Stimulated activated CD4-positive, alpha-beta T cell treated with anti-CD3 and anti-CD28 coated beads, TNF-alpha, amount 100 ng/mL, for 4 hours (primary cell): ENCODE measurements around the gene SEZ6.

Source experiments
- DNase-seq, 3 experiments: peaks; one replicate each; pipeline ENCODE4 v3.0.0-alpha.2; 2020; ENCODE audit warnings: low read depth in 3 of 3

Gene SEZ6

DNA sequence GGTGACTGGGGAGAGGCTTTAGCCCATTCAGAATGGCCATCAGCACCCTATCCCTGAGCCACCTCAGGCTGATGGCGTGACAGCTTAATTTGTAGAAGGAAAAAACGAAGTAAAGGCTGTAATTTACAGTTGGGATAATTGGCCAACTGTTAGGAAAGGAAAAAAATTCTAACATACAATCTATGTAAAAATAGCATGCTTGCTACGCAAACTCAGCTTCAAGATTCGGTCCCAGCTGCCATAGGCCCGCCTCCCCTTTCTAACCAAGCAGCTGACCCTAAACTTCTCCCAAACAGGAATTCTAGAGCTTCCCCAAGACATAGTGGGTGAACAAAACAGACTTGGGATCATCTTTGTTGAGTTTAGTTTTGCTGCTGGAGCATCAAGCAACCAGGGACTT is 4.9 kb downstream of the SEZ6 start:
- DNase-seq: no peak

DNA sequence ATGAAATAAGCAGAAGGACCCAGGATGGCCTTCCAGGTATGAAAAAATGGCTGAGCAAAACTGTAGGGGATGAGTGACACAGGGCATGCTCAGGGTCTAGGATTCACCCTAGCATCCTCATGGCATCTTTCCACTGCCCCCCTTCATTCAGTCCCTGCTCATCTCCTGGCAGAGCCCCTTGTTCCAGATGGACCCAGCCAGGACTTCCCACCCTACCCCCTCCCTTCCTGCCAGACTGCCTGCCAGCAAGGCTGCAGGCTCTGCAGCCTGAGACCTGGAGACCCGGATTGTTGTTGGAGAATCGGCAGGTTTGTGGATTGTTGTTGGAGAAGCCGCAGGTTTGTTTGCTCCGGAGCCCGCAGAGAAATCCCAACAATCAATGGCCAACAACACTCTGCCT is 6.6 kb downstream of the SEZ6 start:
- no peak for DNase-seq

DNA sequence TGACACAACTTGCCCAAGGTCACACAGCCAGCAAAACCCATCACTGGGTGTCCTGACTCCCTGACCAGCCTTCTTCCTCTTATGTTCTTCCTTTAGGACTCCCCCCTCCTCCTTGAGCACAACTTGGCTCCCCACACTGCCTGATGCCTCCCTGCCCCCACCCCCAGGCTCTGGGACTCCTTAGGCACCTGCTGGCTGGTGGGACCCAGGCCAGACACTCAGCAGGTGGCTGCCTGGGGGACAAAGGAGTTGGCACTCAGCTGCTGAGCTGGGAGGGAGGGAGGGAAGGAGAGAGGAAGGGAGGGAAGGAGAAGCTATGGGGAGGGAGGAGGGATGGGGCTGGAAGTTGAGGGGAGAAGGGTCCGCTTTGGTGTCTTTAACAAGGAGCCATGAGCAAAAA is 8.0 kb downstream of the SEZ6 start:
- no peak for DNase-seq

DNA sequence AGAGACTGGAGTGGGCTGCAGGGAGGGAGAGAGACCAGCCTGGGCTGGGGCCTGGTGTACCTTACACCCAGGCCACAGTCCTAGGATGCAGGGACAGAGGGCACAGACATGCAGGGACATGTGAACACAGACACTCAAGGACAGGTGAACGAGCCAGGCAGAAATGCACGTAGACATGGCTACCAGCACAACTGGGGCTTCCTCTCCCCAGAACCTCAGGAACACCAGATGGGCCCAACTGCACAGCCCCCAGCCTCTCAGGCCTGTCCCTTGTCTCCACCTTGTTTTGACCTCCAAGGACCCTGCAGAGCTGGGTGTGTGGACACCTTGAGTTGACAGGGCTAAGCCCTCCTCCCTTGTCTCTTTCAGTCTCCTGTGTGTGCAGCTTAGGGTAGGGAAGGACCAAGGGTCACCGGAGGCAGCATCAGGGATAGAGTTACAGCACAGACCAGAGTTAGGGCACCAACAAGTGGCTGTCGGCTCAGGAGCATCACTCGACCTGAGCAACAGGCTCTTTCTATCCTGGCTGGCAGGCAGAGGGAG is 9.2 kb downstream of the SEZ6 start:
- no peak for DNase-seq

DNA sequence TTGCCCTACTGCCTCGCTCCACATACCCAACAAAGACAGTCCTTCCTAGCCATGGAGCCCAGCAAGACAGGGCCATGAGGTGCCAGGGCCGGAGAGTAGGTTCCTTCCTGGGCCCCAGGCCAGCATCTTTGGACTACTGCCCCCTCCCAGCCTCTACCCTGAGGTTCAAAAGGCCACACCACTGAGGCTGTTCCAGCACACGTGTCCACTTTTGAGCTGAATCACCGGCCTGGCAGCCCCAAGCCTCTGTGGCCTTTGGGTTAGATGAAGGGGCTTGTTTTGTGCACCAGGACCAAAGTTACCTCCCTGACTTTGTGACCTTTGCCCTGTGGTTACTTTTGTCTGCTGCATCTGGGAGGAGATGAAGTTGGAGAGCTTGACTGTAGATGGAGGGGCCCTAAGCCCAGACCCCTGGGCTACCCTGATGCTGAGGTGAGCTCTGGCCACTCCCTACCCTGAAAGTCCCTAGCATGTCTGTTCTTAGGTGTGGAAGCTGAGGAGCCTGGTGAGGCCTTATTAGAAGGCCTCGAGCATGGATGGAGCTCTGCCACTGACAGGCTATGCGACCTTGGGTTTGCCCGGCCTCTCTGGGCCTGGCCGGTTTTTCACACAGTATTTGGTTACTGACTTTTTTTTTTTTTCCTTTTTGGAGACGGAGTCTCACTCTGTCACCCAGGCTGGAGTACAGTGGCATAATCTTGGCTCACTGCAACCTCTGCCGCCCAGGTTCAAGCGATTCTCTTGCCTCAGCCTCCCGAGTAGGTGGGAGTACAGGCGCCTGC is 12.0 kb downstream of the SEZ6 start:
- DNase-seq: no peak

DNA sequence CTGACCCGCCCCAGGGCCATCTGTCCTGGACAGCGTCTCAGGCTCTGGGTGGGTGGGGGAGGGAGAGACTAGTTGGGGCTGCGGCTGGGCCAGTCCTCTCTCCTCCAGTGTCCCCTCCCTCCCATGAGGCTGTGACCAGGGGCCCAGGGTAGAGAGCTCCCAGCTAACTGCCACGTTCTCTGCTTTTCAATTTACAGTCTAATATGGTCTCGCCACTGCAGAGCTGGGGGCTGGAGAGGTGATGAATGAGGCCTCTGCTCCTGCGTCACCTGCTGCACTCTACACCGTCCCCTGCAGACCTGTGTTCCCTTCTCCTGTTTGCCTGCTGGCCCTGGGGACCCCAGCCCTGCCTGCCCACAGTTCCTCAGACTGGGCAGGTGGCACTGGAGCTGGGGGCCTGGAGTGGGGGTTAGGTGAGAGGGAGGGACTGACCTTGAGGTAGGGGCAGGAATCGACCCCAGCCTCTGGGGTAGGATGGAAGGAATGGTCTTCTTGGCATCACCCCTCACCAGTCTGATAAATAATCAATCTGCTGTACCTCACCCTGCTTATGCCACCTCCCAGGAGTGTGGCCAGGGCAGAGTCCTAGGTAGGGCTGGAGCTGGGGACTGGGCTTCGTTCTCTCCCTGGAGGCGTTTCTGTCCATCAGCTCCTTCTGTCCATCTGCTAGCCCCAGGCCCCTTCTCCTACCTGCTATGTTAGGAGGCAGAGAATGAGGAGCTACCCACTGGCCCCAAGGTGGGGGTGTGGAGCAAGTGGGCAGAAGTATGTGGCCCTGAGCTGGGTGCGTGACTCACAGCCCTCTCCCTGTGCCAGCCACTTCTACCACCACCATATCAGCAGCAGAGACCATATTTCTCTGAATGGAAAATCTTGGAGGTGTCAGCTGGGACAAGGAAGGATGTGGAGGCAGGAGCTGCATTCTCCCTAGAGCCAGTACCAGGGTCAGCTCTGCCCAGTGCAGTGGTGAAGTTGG is 12.9 kb downstream of the SEZ6 start:
- no peak for DNase-seq

DNA sequence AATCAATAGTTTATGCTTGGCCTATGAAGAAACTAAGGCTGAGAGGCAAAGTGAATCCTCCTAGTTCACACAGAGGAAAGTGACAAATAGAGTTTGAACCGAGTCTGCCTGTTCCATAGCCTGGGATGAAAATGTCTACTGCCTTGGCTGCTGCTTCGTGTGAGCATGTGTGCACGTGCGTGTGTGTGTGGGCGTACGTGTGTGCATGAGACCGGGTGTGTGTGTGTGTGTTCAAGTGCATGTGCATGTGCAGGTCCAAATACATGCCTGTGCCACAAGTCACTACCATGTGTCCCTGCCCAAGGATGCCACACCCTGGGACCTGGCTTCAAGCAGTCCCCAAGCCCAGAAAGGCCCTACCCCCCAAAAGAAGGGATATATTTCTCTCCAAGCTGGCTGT is 13.6 kb downstream of the SEZ6 start:
- DNase-seq: no peak

DNA sequence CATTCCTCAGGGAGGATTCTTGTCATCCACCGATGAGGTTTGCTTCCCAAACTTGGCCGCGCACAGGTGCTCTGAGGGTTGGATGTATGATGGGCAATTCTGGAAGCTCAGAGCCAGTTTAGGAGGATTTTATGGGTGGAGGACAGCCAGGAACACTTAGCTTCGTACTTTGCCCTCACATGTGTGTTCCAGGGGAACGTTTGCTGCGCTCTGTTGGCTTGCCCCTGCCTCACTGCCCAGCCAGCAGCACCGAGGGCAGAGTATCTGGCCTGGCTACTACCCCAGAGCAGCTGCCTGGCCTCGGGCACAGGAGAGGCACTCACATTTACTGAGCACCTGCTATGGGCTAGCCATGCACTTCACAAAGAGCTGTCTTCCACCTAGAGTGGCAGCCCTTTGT is 14.1 kb downstream of the SEZ6 start:
- no peak for DNase-seq

DNA sequence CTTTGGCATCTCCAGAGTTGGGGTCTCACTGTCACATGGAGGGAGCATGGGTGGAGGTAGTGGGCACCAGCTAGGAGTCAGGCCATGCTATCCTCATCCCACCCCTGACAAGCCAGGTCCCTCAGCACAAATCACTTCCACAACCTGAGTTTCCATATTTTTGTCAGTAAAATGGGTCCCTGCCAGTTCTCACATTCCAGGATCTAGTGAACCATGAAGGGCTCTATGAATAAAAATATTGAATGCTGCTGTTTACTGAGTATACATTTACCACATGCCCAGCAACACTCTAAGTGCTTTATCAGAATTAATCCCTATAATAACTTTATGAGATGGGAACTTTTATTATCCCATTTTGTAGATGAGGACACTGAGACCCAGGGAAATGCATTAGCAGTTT is 16.8 kb downstream of the SEZ6 start:
- DNase-seq: no peak

DNA sequence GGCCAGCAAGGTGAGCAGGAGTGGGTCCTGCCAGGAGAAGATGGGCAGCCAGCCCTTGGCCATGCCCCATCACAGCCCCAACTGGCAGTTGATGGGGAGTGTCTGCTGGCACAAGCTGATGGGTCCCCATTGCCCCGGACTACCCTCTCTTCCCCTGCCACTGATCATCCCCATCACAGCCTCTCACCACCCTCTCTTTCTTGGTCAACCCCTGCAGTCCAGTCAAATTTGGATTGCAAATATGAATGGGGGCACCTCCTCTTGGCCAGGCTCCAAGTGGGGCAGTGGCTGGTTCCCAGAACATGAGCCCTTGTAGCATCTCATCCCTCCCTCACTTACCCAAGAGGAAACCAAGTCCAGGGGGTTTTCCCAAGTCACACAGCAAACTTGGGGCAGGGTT is 17.4 kb downstream of the SEZ6 start:
- DNase-seq: no peak

DNA sequence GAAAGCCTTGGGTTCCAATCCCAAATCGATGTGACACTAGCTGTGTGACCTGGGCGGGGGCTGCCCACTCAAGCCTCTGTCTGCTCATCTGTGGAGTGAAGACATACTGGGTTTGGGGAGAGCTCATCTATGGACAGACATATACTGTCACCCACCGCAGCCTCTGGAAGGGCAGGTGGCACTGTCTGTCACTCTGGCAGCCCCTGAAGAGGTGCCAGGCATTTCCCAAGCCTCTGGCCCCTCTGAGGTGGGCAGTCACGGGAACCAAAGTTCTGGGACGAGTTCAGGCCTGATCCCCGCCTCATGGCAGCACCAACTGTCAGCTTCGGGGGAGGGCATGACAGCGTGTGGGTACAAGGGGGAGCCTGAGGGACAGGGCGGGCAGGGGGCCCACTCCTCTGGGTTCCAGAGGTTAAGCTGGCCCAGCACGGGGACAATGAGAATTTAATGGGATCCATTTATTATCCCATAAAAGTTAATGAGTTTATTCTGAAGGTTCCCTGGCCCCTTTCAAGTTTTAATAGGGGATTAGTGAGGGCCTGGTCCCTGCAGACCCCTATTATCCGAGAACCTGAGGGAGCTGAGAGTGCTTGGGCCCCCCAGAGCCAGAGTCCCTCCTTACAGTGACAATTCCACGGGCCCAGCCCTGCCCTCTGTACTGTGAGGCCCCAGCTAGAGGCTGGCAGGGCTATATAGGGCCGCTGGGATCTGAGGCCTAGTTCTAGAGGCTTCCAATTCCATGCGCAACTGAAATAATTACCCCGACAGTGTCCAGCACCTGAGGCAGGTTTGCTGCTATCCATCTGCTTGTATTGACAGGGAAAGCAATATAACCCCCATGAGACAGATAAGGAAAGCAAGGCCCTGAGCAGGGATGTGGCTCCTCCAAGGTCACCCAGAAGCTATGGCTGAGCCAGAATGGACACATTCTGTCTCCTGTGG is 18.8 kb downstream of the SEZ6 start:
- DNase-seq: no peak

DNA sequence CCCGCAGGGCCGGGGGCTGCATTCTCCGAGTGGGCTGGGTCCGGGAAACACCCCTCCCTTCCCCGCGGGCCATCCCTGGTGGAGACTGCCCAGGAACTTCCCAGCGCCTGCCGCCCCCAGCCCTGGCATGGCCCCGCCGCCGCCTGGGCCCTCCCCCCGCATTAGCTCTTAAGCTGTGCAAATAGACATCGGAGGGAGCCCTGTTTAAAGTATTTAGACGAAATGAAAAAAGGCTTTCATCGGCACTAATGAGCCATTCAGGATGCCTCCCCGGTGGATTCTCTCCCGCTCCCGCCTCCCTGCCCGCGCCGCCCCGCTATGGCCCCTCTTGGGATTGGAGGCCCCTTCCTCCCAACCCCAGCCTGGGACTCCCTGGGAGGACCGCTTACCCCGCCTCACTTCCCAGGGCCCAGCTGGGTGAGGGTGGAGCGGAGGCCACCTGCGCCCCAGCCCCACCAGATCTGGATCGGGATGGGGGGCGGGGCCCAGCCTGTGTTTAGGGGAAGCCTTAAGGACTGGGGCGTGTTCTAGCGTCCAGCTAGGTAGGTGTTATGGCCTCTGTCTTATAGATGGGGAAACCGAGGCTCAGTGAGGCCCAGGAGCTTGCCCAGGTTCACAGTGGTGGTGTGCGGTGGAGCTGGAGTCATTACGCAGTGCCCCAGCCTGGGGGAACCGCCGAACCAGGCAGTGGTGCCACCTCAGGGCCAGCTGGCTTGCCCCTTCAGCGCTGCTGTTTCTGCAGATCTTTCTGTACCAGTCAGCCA is 19.7 kb downstream of the SEZ6 start:
- DNase-seq: no peak

DNA sequence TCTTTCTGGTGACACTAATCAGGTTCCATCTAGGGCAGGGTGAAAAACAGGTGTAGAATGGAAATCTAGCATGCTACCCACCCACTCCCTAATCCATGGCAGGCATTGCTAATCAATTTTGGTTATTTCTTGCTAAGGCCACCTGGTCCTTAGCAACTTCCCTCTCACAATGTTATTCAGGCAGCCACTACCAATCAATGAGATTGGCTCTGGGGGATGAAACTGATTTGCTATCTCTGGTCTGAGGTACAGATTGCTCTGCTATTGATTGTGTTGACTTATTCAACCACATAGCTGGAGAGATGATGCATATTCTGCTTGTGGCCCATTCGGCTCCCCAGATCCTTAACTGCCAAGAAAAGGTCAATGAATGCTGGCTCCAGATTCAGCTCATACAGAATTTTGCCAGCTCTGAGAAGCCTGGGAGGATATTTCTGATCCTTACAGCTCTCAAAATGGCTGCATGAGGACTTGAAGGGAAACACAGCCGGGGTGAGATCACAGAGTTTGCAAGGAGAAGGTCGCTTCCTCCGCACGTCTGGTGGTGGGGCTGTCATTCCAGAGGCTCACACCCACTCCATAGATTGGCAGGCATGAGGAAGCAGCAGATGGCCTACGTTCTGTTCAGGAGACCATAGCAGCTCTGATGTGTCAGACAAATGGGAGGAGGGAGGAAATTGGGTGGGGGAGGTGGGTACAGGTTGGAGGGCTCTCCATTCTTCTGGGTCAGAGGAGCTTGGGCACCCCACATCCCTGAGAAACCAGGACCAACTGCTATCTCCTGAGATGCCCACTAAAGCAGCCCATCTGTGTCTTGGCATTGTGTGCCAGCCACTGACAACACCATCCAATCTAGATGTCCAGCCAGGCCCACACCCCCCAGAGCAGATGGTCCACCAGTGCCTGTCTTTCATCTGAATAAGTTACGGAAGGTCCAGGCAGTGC is 22.3 kb downstream of the SEZ6 start:
- DNase-seq: no peak

DNA sequence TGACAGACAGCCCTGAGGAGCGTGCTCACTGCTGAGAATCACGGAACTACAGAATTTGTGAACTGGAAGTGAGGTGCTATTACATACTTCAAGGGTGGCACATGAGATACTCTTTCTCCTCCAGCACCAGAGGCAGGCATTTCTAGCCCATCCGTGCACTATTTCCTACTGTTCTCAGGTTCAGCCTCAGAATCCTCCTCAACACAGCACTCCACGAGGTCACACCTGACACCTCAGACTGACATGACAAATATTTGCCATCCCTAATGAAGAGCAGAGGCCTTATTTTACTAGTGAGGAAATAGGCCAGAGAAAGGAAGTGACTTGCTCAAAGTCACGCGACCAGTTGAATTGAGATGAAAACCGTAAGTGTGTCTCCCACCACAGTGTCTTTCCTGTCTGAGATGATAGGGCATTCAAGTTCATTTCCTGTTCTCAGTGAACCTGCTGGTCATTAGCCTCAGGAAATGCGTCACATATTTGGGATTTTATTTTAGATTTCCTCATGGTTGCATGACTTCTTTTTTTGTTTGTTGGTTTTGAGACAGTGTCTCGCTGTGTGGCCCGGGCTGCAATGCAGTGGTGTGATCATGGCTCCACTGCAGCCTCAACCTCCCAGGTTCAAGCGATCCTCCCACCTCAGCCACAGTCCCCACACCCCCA is 23.6 kb downstream of the SEZ6 start:
- DNase-seq: peak in 1 of 3 experiments; percentile 23

DNA sequence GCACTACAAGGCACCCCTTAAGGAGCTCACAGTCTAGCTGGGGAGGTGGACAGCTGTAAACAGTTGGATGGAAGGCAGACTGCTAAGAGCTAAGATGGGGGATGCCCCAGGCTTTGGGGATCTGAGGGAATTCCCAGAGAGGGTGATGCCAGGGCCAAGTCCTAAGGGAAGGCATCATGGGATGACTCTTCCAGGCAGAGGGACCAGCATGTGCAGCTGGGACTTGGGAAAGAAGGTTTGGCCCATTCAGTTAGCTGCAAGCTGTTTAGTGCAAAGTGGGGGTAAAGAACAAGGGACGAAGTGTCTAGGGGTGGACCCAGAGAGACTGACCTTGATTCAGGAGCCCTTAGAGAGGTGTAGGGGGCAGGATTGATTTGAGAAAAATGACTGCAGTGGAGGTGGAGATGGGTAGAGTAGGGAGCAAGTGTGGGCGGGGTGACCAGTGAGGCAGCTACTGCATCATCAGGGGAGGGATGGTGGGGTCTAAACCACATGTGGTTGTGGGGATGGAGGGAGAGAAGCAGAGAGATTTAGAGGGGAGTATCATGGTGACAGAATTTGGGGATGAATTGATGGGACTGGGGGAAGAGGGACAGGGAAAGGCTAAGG is 27.4 kb downstream of the SEZ6 start:
- DNase-seq: no peak

DNA sequence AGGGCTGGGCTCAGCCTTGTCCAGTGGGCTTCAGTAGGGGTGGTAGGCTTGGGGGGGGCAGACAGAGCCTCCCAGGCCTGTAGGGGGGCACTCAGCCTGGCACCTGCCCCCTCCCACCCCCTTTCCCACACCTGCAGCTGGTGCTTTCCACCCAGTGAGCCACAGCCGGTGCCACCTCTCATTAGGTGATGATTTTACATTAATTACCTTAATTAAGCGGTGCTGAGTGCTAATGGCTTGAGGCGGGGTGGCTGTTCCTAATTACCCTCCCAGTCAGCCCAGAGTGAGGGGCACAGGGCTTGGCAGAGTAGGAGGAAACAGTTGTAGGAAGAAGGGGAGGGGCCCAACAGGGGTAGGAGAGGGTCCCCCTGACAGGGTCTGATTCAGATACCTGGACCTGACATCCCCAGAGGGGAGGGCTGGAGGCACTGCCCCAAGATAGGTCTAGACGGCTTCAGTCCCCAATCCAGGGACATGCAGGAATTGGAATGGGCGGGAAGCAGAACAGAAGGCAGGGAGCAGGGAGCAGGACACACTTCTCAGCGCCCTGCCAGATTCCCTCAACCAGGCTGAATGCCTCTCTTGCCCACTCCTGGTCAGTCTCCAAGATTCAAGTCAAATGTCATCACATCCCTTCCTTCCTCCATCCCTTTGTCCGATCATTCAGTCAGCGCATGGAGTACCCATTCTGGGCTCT is 28.0 kb downstream of the SEZ6 start:
- DNase-seq: no peak

DNA sequence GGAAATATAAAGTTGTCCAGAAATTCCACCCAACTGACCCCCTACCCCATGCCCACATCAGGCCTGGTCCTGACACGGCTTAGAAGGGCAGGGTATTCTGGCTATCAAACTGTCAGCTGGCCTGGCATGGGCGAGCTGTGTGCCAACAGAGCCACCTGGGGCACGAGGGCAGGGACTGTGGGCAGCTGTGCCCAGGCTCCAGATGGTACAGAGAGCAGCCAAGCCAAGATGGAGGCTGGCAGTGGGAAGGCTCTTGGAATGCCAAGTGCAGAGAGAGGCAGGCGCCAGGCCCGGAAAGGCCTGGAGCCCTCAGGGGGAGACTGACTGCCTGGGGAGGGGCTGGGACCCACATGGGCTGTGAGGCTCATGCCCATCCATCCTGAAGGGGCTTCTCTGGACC is 30.2 kb downstream of the SEZ6 start:
- no peak for DNase-seq

DNA sequence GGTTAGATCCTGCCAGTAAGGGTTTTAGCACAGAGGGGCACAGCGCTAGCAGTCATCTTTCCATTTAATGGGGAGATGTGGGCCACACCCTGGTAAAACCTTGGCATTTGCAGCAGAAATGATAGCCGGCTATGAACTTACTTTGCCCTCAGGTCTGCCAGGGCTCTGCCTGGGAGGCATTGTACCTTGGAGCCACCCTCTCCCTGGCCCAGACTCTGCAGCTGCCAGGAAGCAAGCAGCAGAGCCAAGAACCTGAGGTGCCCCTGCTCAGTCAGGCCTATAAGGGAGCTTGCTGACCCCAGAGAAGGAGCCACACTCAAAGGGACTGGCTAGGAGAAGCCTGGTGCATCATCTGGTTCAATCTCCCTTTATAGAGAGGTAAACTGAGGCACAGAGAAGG is 30.8 kb downstream of the SEZ6 start:
- DNase-seq: no peak
